Kidney epithelial cell (primary cell): ENCODE measurements around the gene RAP1A. TPM values are rescaled to one million over a fixed set of nuclear protein-coding genes. Genes with fewer than 3 reads are reported as not detected.

Source experiments
- DNase-seq: peaks from one replicate; pipeline ENCODE4 v3.0.0-alpha.2; 2010; ENCODE audit warnings: low read depth
- H3K27me3 ChIP-seq: 2 replicates; pipeline ENCODE4 v1.6.0; 2011; ENCODE audit warnings: low read length; ENCODE audit not compliant: control insufficient read depth, insufficient read depth
- H3K36me3 ChIP-seq: 2 replicates; pipeline ENCODE4 v1.5.1; 2011; ENCODE audit warnings: low read length; ENCODE audit not compliant: control insufficient read depth, insufficient read depth
- H3K4me3 ChIP-seq: 2 replicates; pipeline ENCODE4 v1.5.1; 2011; ENCODE audit warnings: low read depth, mild to moderate bottlenecking, control low read depth, low read length
- CTCF ChIP-seq: IDR thresholded peaks from 2 replicates; pipeline ENCODE4 v1.5.1; 2011; ENCODE audit warnings: mild to moderate bottlenecking, moderate library complexity, low read length, control low read depth, inconsistent platforms; ENCODE audit not compliant: insufficient read depth, poor library complexity, severe bottlenecking
- total RNA-seq: library from RNA; depleted of rRNA; stranded (reverse); fragments of >200 nt; gene quantifications from 2 replicates; pipeline ENCODE4 v1.2.3, GENCODE V29; 2015

The RAP1A gene
- total RNA-seq, 1 donor from 2014 or later: 39.2 TPM

- Histone ChIP-seq H3K36me3 (no peaks in the 10 kb centered on the region), H3K4me3 (no peak overlapping the region), H3K27me3 (no peaks in the 10 kb centered on the region)
- no peak for DNase-seq
- no peak for TF ChIP-seq CTCF
Observed at GRCh38 chr1:111639602-111640198, 20.1 kb downstream of the RAP1A start.

GRCh38 chr1:111643097-111643496 lies 23.5 kb downstream of the RAP1A start:
- TF ChIP-seq CTCF: no peak
- no peaks in the 10 kb centered on the region for H3K36me3 ChIP-seq
- no peaks in the 10 kb centered on the region for H3K27me3 ChIP-seq
- no peak overlapping the region for H3K4me3 ChIP-seq
- DNase-seq: no peak

- no peak for TF ChIP-seq CTCF
- Histone ChIP-seq H3K27me3 (no peaks in the 10 kb centered on the region), H3K36me3 (no peaks in the 10 kb centered on the region), H3K4me3 (no peak overlapping the region)
- DNase-seq: no peak
Observed at GRCh38 chr1:111643696-111644095, 24.1 kb downstream of the RAP1A start.

GRCh38 chr1:111644506-111644905 lies 24.9 kb downstream of the RAP1A start:
- DNase-seq: no peak
- no peaks in the 10 kb centered on the region for H3K36me3 ChIP-seq
- H3K4me3 ChIP-seq: no peak overlapping the region
- no peak for TF ChIP-seq CTCF
- H3K27me3 ChIP-seq: no peaks in the 10 kb centered on the region

GRCh38 chr1:111647736-111648135 lies 28.1 kb downstream of the RAP1A start:
- DNase-seq: no peak
- Histone ChIP-seq H3K36me3 (no peaks in the 10 kb centered on the region), H3K4me3 (no peak overlapping the region), H3K27me3 (no peaks in the 10 kb centered on the region)
- no peak for TF ChIP-seq CTCF

- DNase-seq: no peak
- H3K36me3 ChIP-seq: no peaks in the 10 kb centered on the region
- no peak for TF ChIP-seq CTCF
- H3K4me3 ChIP-seq: no peak overlapping the region
- H3K27me3 ChIP-seq: no peaks in the 10 kb centered on the region
Observed at GRCh38 chr1:111648806-111649205, 29.2 kb downstream of the RAP1A start.
